A172 (cell line): ENCODE data around the gene SPATA7. TPM values are rescaled to one million over a fixed set of nuclear protein-coding genes. Genes with fewer than 3 reads are reported as not detected.
"Not testable (repeated sequence)": the region's sequence is repeated elsewhere in the genome, so short reads cannot be mapped to it uniquely, and the experiment has no call there.

ENCODE experiments used
- DNase-seq: peaks from one replicate; pipeline ENCODE4 v3.0.0-alpha.2; 2015; ENCODE audit warnings: low spot score
- total RNA-seq: library from RNA; depleted of rRNA; stranded (reverse); fragments of >200 nt; shearing (Covaris generic); gene quantifications from 2 replicates; pipeline ENCODE4 v1.2.3, GENCODE V29; 2014; rRNA removed

The SPATA7 gene, protein sequence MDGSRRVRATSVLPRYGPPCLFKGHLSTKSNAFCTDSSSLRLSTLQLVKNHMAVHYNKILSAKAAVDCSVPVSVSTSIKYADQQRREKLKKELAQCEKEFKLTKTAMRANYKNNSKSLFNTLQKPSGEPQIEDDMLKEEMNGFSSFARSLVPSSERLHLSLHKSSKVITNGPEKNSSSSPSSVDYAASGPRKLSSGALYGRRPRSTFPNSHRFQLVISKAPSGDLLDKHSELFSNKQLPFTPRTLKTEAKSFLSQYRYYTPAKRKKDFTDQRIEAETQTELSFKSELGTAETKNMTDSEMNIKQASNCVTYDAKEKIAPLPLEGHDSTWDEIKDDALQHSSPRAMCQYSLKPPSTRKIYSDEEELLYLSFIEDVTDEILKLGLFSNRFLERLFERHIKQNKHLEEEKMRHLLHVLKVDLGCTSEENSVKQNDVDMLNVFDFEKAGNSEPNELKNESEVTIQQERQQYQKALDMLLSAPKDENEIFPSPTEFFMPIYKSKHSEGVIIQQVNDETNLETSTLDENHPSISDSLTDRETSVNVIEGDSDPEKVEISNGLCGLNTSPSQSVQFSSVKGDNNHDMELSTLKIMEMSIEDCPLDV
- 5.3 and 5.9 TPM in 2 replicates for total RNA-seq

DNA sequence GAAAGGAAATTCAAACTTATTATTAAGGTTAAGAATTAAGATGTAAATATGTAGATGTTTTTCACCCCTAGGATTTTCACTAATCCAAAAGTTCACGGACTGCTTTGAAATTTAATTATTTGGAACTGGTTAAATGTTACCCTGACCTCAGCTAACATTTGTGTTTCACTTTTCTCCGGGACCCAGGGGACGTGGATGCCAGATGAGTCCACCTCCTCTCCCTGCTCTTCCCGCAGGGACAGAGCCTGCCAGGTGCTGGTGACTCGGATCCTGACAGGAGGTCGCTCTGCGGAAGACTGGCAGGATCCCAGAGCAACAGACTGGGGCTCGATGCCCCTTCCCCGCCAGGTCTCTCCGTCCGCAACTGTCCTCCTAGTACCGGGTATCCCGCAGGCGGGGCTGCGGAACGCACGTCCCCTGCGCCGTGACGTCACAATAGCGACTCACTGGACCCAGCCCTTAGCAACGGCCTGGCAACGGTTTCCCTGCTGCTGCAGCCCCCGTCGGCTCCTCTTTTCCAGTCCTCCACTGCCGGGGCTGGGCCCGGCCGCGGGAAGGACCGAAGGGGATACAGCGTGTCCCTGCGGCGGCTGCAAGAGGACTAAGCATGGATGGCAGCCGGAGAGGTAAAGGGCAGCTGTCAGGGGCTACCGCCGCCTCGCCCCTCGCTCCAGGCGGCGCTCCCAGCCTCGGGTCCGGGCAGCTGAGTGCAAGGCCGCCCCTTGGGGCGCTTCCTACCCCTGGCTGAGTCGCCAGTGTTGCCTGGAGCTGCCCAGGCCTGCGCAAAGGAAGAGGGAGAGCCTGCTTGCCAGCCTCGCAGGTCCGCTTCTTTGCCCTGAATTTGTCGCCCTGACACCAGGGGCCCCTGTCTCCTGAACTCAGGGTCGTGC is at the start of gene SPATA7:
Gene SPATA7 (plus strand): TSS at position 446 of the 890 bp plus-strand sequence. CDS start 162 bp downstream, at position 608.
- DNase-seq, result peak; percentile 80

DNA sequence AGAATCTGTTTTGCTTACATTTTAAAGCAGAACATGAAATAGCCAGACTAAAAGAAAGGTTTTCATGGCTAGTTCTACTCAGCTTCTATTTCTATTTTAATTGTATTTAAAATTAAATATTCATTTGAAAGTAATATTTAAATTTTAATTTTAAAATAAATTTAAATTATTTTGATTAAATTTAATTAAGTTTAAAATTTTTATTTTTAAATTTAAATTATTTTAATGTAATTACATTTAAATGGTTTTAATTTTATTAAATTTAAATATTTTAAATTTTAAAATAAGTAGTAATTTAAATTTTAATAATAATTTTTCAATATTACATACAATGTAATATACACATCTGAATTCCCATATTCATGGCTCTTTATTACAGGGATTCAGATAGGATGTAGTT is 45.1 kb upstream of the SPATA7 start:
- no peak for DNase-seq

DNA sequence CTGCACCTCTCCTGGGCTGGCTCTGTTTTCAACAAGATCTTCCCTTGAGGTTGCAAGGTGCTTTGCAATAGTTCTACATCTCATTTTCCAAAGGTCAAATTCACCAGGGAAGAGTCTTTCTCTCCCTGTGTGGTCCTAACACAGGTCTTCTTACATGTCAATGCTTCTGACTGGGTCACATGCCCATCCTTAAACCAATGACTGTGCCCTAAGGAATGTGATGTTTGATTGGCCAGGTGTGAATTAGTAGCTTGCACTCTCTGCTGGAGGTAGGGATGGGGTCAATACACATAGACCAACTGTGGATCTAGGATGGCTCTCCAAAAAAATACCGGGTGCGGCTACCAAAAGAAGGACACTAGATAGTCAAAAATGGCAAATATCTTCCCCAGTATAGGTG is 42.5 kb upstream of the SPATA7 start:
- DNase-seq, result no peak

DNA sequence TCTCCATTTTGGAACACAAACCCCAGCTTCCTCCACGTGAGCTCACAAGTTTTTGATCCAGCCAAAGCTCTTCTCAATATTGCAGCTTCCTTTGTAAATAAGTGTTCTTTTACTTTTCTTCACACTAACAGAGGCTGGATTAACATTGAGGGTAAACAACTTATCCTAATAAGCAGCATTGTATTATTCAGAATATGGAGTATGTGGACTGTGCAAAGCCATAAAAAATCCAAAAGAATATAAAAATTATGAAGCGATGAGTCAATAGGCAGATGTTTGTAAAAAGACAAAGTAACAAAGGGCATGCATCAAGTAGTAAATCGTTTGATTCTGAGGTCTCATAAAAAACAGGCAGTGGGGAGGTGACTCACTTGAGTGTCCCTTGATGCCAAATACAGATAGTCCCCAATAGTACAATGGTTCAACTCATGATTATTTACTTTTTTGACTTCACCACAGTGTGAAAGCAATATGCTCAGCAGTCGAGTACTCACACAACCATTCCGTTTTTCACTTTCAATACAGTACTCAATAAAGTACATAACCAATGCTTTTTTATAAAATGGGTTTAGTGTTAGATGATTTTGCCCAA is 39.3 kb upstream of the SPATA7 start:
- peak; percentile 38 for DNase-seq

DNA sequence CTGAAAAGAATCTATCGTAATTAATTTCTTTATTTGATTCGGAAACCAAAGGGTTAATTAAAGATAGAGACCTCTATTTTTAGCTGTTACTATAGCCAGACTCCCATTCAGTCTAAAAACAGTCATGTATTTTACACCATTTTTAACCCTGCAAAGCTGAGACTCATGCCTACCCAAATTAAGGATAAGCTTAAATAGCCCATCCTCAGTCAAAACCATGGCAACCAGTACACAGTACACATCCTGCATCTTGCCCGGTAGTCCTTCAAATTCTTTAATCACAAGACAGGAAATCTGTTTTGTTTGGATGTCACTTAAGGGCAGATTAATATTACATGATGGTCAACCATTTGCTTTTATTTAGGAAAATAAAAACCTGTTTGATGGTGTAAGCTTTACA is 36.9 kb upstream of the SPATA7 start:
- no peak for DNase-seq

DNA sequence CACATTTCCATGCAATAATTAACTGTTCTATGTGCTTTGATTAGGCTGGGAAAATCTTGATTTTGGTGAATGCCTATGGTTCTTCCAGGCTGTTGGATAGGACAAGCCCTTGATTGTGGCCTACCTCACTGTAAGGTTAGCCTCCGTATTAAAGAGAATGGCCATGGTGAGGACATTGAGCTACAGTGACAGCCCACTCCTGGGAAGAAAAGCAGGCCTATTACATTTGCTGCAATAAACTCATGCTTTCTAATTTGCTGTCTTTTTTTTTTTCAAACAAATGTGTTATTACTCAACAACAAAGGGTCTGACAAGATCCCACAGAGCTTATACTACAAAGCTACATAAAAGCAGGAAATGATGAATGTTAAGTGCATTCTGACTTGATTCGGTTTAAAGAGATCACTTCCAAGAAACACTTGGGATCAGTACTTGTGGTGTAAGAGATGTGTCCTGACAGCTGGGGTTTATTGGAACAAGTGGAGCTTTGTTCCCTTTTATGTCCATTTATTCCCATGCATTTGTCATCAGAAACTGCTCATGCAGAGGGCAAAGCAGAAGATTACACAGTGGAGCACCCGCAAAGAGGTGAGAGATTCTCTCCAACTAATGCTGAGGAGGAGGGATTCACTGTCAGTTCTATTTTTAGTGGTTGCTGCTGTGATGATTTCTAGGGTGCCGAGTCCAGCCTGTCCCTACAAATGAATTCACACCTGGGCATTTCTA is 33.3 kb upstream of the SPATA7 start:
- DNase-seq, result peak; percentile 1

DNA sequence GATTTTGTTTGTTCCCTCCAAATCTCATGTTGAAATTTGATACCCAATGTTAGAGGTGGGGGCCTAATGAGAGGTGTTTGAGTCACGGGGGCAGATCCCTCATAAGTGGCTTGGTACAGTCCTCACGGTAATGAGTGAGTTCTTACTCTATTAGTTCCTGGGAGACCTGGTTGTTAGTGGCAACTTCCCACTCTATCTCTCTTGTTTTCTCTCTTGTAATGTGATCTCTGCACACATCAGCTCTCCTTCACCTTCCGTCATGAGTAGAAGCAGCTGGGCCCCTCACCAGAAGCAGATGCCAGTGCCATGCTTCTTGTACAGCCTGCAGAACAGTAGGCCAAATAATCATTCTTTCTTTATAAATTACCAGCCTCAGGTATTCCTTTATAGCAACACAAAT is 32.8 kb upstream of the SPATA7 start:
- no peak for DNase-seq

DNA sequence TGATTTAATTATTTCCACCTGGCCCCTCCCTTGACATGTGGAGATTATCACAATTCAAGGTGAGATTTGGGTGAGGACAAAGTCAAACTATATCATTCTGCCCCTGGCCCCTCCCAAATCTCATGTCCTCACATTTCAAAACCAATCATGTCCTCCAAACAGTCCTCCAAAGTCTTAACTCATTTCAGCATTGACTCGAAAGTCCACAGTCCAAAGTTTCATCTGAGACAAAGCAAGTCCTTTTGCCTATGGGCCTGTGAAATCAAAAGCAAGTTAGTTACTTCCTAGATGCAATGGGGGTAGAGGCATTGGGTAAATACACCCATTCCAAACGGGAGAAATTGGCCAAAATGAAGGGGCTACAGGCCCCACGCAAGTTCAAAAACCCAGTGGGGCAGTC is 31.1 kb upstream of the SPATA7 start:
- DNase-seq, result no peak

DNA sequence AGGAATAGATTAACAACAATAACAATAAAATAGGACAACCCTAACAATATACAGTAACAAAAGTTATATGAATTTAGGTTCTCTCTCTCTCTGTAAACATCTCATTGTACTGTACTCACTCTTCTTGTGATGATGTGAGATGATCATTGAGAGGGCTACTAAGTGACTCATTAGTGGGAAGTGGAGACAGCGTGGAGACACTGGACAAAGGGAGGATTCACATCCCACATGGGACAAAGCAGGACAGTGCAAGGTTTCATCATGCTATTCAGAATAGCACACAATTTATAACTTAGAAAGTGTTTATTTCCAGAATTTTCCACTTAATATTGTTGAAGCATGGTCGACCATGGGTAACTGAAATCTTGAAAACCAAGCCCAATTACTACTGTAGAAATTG is 26.0 kb upstream of the SPATA7 start:
- DNase-seq, result no peak

DNA sequence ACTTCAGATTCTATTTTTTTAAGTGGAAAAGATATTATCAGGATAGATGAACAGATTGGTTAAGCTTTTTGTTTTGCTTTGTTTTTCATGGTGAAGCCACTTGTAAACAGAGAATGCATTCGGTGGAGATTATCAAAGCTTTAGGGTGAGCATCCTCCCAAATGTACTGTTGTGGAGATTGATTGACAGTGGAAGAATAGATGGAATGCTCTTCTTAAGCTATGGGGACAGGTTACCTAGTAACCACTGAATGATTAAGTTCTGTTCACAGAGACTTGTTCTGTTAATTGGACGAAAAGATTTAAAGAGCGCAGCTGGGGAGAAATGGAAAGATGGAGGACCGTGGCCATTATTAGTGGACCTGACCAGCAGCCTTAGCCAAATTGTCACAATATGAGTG is 21.8 kb upstream of the SPATA7 start:
- no peak for DNase-seq

DNA sequence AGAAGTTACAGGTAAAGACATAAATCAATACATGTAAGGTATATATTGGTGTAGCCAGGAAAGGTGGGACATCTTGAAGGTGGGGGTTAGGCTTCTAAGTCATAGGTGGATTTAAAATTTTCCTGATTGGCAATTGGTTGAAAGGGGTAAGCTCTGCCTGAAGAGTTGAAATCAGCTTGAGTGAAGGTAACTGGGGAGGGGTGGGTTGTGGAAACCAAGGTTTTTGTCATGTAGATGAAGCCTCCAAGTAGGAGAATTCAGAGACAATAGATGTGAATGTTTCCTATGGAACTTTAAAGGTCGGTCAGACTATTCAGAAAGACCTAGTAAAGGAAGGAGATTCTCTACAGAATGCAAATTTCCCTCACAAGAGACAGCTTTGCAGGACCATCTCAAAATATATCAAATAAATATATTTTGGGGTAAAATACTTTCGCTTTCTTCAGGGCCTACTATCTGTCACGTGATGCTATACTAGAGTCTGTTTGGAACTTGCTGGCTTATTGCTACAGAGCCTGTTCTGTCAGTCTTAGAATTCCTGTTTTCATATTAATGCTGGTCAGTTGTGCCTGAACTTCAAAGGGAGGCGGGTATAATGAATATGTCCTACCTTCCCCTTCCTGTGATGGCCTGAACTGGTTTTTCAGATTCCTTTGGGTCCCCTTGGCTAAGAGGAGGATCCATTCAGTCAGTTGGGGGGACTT is 20.6 kb upstream of the SPATA7 start:
- no peak for DNase-seq

DNA sequence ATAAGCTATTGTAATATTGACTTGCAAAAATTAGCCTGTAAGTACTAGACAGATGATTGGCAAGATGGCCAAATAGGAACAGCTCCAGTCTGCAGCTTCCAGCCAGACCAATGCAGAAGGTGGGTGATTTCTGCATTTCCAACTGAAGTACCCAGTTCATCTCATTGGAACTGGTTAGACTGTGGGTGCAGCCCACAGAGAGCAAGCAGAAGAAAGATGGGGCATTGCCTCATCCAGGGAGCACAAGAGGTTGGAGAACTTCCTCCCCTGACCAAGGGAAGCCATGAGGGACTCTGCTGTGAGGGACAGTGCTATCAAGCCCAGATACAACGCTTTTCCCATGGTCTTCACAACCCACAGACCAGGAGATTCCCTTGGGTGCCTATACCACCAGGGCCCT is 16.0 kb upstream of the SPATA7 start:
- no peak for DNase-seq

DNA sequence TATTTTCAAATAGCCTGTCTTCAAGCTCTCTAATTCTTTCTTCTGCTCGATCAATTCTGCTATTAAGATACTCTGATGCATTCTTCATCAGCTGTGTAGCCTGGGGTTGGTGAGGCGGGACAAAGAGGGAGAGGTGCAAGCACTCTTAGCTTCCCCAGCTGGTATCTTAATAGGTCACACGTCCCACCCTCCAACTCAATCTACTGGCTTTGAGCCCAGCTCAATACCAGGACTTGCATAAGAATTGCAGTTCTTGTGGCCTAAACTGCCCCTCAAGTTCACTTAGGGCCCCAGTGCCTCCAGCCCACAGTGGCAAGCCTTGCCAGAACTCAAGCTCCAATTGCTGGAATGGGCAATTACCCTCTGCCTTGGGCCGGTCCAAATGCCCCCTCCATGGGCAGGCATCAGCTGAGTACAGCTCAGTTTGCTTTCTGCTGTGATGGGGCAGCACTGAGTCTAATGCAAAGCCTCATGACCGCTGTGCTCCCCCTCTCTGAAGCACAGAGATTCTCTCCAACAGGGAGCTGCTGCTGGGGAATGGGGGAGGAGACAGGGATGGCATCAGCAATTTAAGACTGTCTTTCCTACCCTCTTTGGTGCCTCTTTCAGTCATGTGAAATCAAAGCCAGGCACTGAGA is 5.6 kb upstream of the SPATA7 start:
- DNase-seq, result no peak

DNA sequence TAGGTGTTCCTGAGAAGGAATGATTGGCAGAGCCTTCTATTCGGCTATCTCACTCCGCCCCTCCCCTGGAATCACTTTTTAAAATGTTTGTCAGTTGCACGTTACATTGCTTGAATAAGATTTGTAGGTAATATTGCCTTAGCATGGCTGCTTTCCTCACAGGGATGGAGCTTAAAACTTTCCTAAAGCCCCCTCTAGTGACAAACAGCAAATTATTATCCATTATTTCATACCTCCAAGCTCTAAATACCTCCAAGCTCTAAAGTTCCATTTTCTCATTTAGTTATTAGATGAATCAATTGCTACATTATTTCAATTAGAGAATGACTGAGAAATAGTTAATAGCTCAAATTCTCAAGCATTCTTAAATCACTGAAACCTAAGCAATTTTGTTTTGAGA is 5.1 kb upstream of the SPATA7 start:
- DNase-seq, result no peak

DNA sequence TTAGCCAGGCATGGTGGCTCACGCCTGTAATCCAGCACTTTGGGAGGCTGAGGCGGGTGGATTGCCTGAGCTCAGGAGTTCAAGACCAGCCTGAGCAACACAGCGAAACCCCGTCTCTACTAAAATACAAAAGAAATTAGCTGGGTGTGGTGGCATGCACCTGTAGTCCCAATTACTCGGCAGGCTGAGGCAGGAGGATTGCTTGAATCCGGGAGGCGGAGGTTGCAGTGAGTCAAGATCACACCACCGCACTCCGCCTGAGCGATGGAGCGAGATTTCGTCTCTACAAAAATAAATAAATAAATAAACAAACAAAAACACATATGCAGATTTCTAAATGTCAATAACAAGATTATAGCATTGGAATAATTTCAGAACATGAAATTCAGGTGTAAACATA is 3.8 kb upstream of the SPATA7 start:
- not testable (repeated sequence) for DNase-seq

DNA sequence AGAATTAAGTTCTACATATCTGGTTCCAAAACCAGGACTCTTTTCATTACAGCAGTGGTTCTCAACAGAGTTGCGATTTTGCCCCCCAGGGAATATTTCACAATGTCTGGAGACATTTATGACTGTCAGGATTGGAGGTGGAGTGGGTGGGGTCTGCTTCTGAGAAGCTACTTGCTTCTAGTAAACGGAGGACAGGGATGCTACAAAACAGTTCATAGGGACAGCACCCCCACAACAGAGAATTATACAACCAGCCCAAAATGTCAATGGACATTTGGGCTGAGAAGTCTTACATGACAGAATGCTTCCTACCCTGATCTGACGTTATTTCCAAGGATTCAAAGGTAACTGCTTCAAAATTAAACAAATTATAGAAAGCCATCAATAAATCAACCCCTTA is 739 bp upstream of the SPATA7 start:
- no peak for DNase-seq

DNA sequence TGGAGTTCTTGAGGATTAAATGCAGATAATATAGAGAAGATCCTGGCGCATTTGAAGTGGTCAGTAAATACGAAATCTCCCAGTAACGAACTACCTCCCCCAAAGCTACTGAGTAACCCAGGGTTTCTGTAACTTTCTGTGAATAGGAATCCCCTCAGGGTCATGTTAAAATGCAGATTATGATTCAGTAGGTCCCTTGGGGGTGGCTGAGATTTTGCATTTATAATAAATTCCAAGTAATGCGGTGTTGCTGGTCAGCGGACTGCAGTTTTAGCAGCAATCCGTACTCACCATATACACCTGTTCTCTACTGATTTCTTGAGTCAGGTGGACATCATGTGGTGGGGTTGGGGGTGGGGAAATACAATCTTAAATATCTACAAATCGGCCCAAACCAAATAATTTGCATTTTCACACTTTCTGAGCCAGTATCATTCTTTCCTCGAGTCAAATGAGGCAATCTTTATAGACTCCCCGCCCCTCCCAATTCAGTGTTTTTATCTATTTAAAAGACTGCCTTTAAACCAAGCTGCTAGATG is 868 bp downstream of the SPATA7 start:
- DNase-seq, result no peak

DNA sequence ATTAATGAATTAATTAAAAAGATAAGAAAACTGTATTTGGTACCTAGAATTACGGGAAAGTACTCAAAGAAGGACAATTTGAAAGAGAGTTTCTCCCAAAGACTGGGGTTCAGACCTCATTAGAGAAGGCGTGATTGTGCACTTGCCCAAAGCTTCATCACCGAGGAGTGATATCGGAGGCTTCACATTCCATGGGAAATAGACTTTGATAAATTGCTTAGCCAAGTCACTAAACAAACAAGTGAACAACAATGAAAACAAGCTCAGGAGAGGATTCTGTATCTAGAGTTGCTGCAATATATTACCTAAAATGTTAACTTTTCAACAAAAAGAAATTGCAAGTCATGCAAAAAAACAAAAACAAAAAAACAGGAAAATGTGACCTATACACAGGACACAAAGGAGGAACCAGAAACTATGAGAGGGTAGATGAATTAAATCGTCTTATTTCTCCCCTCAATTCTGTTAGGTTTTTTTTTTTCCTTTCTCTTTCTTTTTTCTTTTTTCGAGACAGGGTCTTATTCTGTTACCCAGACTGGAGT is 3.4 kb downstream of the SPATA7 start:
- DNase-seq, result peak; percentile 3

DNA sequence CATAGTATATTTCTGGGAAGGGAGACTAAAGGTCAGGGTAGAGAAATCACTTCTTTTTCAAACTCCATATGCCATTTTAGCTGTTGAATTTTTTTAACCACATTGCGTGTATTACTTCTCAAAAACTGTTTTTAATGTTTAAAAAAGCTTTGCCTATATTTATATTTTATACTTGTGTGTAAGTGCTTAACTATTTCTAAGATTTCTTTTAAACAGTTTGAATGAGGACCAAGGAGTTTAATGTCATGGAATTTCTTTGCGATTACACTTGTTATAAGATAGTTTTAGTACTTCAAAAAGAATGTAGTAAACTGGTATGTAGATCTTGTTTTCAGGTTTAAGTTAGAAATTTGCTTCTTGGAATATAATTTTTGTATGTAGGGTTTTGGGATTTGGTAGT is 7.2 kb downstream of the SPATA7 start:
- no peak for DNase-seq

DNA sequence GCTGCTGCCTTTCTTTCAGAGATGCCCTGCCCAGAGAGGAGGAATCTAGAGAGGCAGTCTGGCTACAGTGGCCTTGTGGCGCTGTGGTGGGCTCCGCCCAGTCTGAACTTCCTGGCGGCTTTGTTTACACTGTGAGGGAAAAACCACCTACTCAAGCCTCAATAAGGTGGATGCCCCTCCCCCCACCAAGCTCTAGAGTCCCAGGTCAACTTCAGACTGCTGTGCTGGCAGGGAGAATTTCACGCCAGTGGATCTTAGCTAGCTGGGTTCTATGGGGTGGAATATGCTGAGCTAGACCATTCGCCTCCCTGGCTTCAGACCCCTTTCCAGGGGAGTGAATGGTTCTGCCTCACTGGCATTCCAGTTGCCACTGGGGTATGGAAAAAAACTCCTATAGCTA is 25.6 kb downstream of the SPATA7 start:
- DNase-seq, result no peak
